HepG2 (cell line): Measurements from ENCODE around the gene ZFP90. TPM values are rescaled to one million over a fixed set of nuclear protein-coding genes. Genes with fewer than 3 reads are reported as not detected.

Source experiments
- CHCHD3 ChIP-seq: sonication (generic); formaldehyde crosslinking; IDR thresholded peaks from 2 replicates; pipeline ENCODE4 v1.8.0; 2022; ENCODE audit warnings: mild to moderate bottlenecking, missing genetic modification reagents, moderate library complexity
- FOXK1 ChIP-seq: sonication (generic); formaldehyde crosslinking; IDR thresholded peaks from 2 replicates; pipeline ENCODE4 v1.4.0; 2020; ENCODE audit warnings: low read depth, missing genetic modification reagents, borderline replicate concordance
- KLF11 ChIP-seq: IDR thresholded peaks from 2 replicates; pipeline ENCODE4 v1.6.1; 2016; ENCODE audit warnings: missing compliant biosample characterization
- MXD4 ChIP-seq: IDR thresholded peaks from 2 replicates; pipeline ENCODE4 v1.6.1; 2016; ENCODE audit warnings: mild to moderate bottlenecking, missing biosample characterization, missing genetic modification reagents
- NCOA2 ChIP-seq: sonication (generic); formaldehyde crosslinking; IDR thresholded peaks from 2 replicates; pipeline ENCODE4 v1.8.0; 2022; ENCODE audit warnings: inconsistent platforms
- PCBP2 ChIP-seq: fragments of 200-400 bp; formaldehyde crosslinking; optimal IDR thresholded peaks from 2 replicates; pipeline ENCODE3; 2018; ENCODE audit warnings: low read length, low read depth; ENCODE audit not compliant: poor library complexity, severe bottlenecking
- RCOR2 ChIP-seq: IDR thresholded peaks from 2 replicates; pipeline ENCODE4 v1.6.1; 2016; ENCODE audit warnings: missing biosample characterization, missing genetic modification reagents
- RFX3 ChIP-seq: IDR thresholded peaks from 2 replicates; pipeline ENCODE4 v1.6.1; 2016; ENCODE audit warnings: missing biosample characterization, missing genetic modification reagents
- SP140L ChIP-seq: sonication (generic); formaldehyde crosslinking; IDR thresholded peaks from 2 replicates; pipeline ENCODE4 v1.4.0; 2020; ENCODE audit warnings: missing genetic modification reagents, borderline replicate concordance
- SPEN ChIP-seq: sonication (generic); formaldehyde crosslinking; IDR thresholded peaks from 2 replicates; pipeline ENCODE4 v1.5.1; 2020; ENCODE audit warnings: low read depth, mild to moderate bottlenecking, missing genetic modification reagents
- ZFP62 ChIP-seq: sonication (generic); formaldehyde crosslinking; IDR thresholded peaks from 2 replicates; pipeline ENCODE4 v1.4.0; 2020; ENCODE audit warnings: missing genetic modification reagents
- ZNF326 ChIP-seq: sonication (generic); formaldehyde crosslinking; IDR thresholded peaks from 2 replicates; pipeline ENCODE4 v1.4.0; 2020; ENCODE audit warnings: missing genetic modification reagents, borderline replicate concordance
- ZNF337 ChIP-seq: sonication (generic); formaldehyde crosslinking; IDR thresholded peaks from 2 replicates; pipeline ENCODE4 v1.5.1; 2020; ENCODE audit warnings: missing genetic modification reagents, low read depth, mild to moderate bottlenecking, borderline replicate concordance
- ZNF354B ChIP-seq: sonication (generic); formaldehyde crosslinking; IDR thresholded peaks from 2 replicates; pipeline ENCODE4 v1.8.0; 2022; ENCODE audit warnings: mild to moderate bottlenecking, missing genetic modification reagents
- ZNF530 ChIP-seq: sonication (generic); formaldehyde crosslinking; IDR thresholded peaks from 2 replicates; pipeline ENCODE4 v1.5.0; 2020; ENCODE audit warnings: low read depth, mild to moderate bottlenecking, missing genetic modification reagents
- ZNF616 ChIP-seq: sonication (generic); formaldehyde crosslinking; IDR thresholded peaks from 2 replicates; pipeline ENCODE4 v1.5.0; 2020; ENCODE audit warnings: low read depth, mild to moderate bottlenecking, missing genetic modification reagents
- ZNF773 ChIP-seq: sonication (generic); formaldehyde crosslinking; IDR thresholded peaks from 2 replicates; pipeline ENCODE4 v1.4.0; 2020; ENCODE audit warnings: missing genetic modification reagents, borderline replicate concordance
- ZNF850 ChIP-seq: sonication (generic); formaldehyde crosslinking; conservative IDR thresholded peaks from 2 replicates; pipeline ENCODE4 v1.9.0; 2021; ENCODE audit warnings: mild to moderate bottlenecking, missing genetic modification reagents
- polyA plus RNA-seq, 8 experiments: library from polyadenylated mRNA; depleted of rRNA in 3 of 8; stranded (reverse) in 7 of 8; unstranded in 1 of 8; fragments of >200 nt; fragmentation: Illumina TruSeq in 4 of 8; extraction: Trizol in 4 of 8; gene quantifications; 2 replicates each; pipeline versions ENCODE4 v1.2.1 to v1.2.3, GENCODE V29; 2011 to 2016; ENCODE audit warnings: low read depth in 4 of 8, missing spikeins in 1 of 8, mixed read lengths in 1 of 8; ENCODE audit not compliant: insufficient read depth in 1 of 8
- total RNA-seq, 5 experiments: library from RNA; depleted of rRNA; stranded (reverse); fragments of >200 nt; fragmentation: Illumina TruSeq; extraction: Trizol; gene quantifications; 2 replicates each; pipeline ENCODE4 v1.2.3, GENCODE V29; 2016; ENCODE audit warnings: low read depth in 1 of 5
- TF ChIP-seq, protein P1 (sequence below): sonication (generic); formaldehyde crosslinking; IDR thresholded peaks from 2 replicates; pipeline ENCODE4 v1.5.0; 2020; ENCODE audit warnings: missing genetic modification reagents, mild to moderate bottlenecking, borderline replicate concordance
- TF ChIP-seq, protein P2 (sequence below): sonication (generic); formaldehyde crosslinking; IDR thresholded peaks from 2 replicates; pipeline ENCODE4 v1.8.1; 2023; ENCODE audit warnings: missing genetic modification reagents, inconsistent platforms, borderline replicate concordance
- TF ChIP-seq, protein P3 (sequence below): sonication (generic); formaldehyde crosslinking; IDR thresholded peaks from 2 replicates; pipeline ENCODE4 v1.4.0; 2020; ENCODE audit warnings: missing genetic modification reagents
- TF ChIP-seq, protein P4 (sequence below): sonication (generic); formaldehyde crosslinking; IDR thresholded peaks from 2 replicates; pipeline ENCODE4 v1.5.1; 2020; ENCODE audit warnings: missing genetic modification reagents, mild to moderate bottlenecking, borderline replicate concordance
- TF ChIP-seq, protein P5 (sequence below): sonication (generic); formaldehyde crosslinking; IDR thresholded peaks from 2 replicates; pipeline ENCODE4 v1.5.0; 2020; ENCODE audit warnings: missing genetic modification reagents
- TF ChIP-seq, protein P6 (sequence below): sonication (generic); formaldehyde crosslinking; IDR thresholded peaks from 2 replicates; pipeline ENCODE4 v1.4.0; 2020; ENCODE audit warnings: missing genetic modification reagents

Gene ZFP90
- total and polyA plus RNA-seq, 2 of the 13 experiments (the other 11 are each of a cell fraction or from before 2014, with no cell fraction given): 17.6 to 18.9 TPM

DNA sequence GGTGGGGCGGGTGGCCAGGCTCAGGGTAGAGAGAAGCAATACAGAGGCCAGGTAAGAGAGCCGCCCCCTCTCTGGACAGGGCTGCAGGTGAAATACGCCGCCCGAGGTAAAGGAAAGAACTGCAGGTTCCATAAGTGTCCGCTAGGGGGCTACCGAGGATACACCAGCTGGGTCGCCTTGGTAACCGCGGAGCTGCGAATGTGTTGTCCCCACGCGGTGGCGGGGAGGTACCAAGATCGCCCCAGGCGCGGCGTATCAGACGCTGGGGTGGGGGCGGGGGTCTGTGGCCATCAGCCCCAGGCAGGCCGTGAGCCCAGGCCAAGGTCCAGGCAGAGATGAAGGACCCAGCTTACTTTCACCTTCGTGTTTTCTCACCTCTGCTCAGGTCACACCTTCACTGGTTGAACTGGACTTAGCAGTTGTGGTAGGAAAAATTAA, 18.4 kb upstream of the ZFP90 start (continued):
- TF ChIP-seq, protein P1, sequence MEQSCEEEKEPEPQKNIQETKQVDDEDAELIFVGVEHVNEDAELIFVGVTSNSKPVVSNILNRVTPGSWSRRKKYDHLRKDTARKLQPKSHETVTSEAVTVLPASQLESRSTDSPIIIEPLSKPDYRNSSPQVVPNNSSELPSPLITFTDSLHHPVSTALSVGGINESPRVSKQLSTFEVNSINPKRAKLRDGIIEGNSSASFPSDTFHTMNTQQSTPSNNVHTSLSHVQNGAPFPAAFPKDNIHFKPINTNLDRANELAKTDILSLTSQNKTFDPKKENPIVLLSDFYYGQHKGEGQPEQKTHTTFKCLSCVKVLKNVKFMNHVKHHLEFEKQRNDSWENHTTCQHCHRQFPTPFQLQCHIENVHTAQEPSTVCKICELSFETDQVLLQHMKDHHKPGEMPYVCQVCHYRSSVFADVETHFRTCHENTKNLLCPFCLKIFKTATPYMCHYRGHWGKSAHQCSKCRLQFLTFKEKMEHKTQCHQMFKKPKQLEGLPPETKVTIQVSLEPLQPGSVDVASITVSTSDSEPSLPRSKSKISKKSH (CRISPR knock-in tag): peak; percentile 43; the same call in 1 of the 2 replicates
- TF ChIP-seq ZNF326 (CRISPR knock-in tag) (no peak), RFX3 (peak; percentile 97), MXD4 (CRISPR knock-in tag) (peak; percentile 85), SPEN (CRISPR knock-in tag) (peak; percentile 60), CHCHD3 (CRISPR knock-in tag) (no peak), ZNF616 (no peak), ZFP62 (CRISPR knock-in tag) (no peak), ZNF354B (CRISPR knock-in tag) (no peak), FOXK1 (CRISPR knock-in tag) (peak; percentile 54; the same call in 1 of the 2 replicates), KLF11 (CRISPR knock-in tag) (0 out of 2 replicates have a peak, but pooled peaks have one; percentile 45), ZNF850 (CRISPR knock-in tag) (no peak), NCOA2 (CRISPR knock-in tag) (no peak), ZNF337 (CRISPR knock-in tag) (no peak), PCBP2 (no peak), RCOR2 (CRISPR knock-in tag) (no peak), ZNF773 (CRISPR knock-in tag) (no peak), SP140L (CRISPR knock-in tag) (no peak), ZNF530 (CRISPR knock-in tag) (no peak)
- TF ChIP-seq, protein P2, sequence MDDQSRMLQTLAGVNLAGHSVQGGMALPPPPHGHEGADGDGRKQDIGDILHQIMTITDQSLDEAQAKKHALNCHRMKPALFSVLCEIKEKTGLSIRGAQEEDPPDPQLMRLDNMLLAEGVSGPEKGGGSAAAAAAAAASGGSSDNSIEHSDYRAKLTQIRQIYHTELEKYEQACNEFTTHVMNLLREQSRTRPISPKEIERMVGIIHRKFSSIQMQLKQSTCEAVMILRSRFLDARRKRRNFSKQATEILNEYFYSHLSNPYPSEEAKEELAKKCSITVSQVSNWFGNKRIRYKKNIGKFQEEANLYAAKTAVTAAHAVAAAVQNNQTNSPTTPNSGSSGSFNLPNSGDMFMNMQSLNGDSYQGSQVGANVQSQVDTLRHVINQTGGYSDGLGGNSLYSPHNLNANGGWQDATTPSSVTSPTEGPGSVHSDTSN (CRISPR knock-in tag): no peak
- TF ChIP-seq, protein P3, sequence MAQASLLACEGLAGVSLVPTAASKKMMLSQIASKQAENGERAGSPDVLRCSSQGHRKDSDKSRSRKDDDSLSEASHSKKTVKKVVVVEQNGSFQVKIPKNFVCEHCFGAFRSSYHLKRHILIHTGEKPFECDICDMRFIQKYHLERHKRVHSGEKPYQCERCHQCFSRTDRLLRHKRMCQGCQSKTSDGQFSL (CRISPR knock-in tag): no peak
- TF ChIP-seq, protein P4, sequence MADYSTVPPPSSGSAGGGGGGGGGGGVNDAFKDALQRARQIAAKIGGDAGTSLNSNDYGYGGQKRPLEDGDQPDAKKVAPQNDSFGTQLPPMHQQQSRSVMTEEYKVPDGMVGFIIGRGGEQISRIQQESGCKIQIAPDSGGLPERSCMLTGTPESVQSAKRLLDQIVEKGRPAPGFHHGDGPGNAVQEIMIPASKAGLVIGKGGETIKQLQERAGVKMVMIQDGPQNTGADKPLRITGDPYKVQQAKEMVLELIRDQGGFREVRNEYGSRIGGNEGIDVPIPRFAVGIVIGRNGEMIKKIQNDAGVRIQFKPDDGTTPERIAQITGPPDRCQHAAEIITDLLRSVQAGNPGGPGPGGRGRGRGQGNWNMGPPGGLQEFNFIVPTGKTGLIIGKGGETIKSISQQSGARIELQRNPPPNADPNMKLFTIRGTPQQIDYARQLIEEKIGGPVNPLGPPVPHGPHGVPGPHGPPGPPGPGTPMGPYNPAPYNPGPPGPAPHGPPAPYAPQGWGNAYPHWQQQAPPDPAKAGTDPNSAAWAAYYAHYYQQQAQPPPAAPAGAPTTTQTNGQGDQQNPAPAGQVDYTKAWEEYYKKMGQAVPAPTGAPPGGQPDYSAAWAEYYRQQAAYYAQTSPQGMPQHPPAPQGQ: 0 out of 2 replicates have a peak, but pooled peaks have one; percentile 53
- TF ChIP-seq, protein P5, sequence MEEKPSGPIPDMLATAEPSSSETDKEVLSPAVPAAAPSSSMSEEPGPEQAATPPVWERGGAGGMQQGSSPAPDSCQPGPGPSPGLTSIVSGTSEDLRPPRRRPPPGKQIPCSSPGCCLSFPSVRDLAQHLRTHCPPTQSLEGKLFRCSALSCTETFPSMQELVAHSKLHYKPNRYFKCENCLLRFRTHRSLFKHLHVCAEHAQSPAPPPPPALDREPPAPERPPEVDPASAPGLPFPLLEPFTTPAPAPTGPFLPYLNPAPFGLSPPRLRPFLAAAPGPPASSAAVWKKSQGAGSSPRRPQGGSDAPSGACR (CRISPR knock-in tag): peak; percentile 49; the same call in 1 of the 2 replicates
- TF ChIP-seq, protein P6, sequence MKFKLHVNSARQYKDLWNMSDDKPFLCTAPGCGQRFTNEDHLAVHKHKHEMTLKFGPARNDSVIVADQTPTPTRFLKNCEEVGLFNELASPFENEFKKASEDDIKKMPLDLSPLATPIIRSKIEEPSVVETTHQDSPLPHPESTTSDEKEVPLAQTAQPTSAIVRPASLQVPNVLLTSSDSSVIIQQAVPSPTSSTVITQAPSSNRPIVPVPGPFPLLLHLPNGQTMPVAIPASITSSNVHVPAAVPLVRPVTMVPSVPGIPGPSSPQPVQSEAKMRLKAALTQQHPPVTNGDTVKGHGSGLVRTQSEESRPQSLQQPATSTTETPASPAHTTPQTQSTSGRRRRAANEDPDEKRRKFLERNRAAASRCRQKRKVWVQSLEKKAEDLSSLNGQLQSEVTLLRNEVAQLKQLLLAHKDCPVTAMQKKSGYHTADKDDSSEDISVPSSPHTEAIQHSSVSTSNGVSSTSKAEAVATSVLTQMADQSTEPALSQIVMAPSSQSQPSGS (CRISPR knock-in tag): peak; percentile 68; the same call in 1 of the 2 replicates
